GM21360 (cell line): ENCODE data around the gene SYCE1L.

ENCODE experiments used
- ATAC-seq: cut with Tn5 transposase; IDR thresholded peaks from one replicate; pipeline ENCODE4 v1.9.1; 2021; ENCODE audit warnings: mild to moderate bottlenecking, moderate library complexity; ENCODE audit not compliant: unreplicated experiment

SYCE1L gene

DNA sequence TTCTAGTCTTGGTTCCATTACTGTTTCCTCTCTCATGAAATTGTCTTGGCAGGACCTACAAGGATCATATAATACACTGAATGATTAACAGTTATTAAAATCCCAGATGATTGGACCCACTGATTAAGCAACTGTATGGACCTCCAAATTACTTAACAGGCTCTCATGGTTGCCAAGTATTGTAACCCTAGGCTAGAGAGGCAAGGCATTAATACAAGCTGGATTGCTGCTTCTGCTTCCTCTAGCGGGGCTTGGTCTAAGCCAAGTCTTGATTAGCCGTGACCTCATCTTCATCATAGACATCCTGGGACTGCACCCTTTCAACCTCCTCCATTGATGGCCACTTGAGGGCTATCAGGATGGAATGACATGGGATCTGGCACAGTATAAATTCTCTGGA, 46.9 kb downstream of the SYCE1L start:
- ATAC-seq: no peak

DNA sequence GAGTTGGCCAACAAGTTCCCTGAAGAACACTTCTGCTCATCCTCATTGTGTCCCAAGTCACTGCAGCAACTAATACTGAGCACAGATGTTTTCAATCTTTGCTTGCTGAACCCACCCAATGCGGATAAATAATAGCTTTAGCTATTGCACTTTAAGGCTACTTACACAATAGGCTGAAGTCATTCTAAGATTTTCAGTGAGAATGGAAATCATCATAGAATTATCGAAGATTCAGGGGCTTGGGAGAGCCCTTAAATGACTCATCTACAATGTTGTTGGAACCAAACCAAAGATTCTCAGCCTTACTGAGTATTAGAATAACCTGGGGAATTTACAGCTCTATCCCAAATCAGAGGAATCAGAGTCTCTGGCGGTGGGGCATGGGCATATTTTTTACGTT, 51.2 kb downstream of the SYCE1L start:
- ATAC-seq: no peak
